Muscle of leg (tissue), 11 donors: ENCODE results near the gene EFNA1. TPM values are rescaled to one million over a fixed set of nuclear protein-coding genes. Genes with fewer than 3 reads are reported as not detected.

Experiments used
- DNase-seq: peaks from one replicate; pipeline ENCODE4 v3.0.0; 2013
- H3K27ac ChIP-seq: one replicate; pipeline ENCODE4 v1.5.1; 2013; ENCODE audit warnings: mild to moderate bottlenecking, low read length, control low read depth
- H3K27me3 ChIP-seq: one replicate; pipeline ENCODE4 v1.6.1; 2013; ENCODE audit warnings: low read length; ENCODE audit not compliant: control insufficient read depth, insufficient read depth
- H3K36me3 ChIP-seq: one replicate; pipeline ENCODE4 v1.6.1; 2013; ENCODE audit warnings: low read length; ENCODE audit not compliant: control insufficient read depth, insufficient read depth
- H3K4me1 ChIP-seq: one replicate; pipeline ENCODE4 v1.6.1; 2013; ENCODE audit warnings: low read length; ENCODE audit not compliant: control insufficient read depth, insufficient read depth
- H3K4me3 ChIP-seq: one replicate; pipeline ENCODE4 v1.5.1; 2013; ENCODE audit warnings: low read length, control low read depth
- H3K9me3 ChIP-seq: replicated peaks from 2 replicates; pipeline ENCODE4 v1.6.1; 2013; ENCODE audit warnings: low read depth, low read length; ENCODE audit not compliant: control insufficient read depth
- WGBS: methylation state at CpG from one replicate; pipeline ENCODE4 v1.1.5; 2013; ENCODE audit warnings: missing lambda C conversion rate; ENCODE audit not compliant: insufficient coverage; 5-methylcytosine and 5-hydroxymethylcytosine counted together
- polyA plus RNA-seq, 8 donors: library from polyadenylated mRNA; unstranded; fragments of 120-200 nt; gene quantifications; one replicate each; pipeline versions ENCODE4 v1.2.1 to v1.2.3, GENCODE V29; 2013; ENCODE audit warnings: inconsistent platforms in 1 of 8, low replicate concordance in 1 of 8; ENCODE audit not compliant: insufficient read length in 8 of 8, insufficient read depth in 1 of 8
- total RNA-seq: library from RNA; stranded (reverse); fragments of 120-200 nt; gene quantifications from one replicate; pipeline ENCODE4 v1.2.4, GENCODE V29; 2013

The EFNA1 gene
- total and polyA plus RNA-seq, 9 donors = 15.3 to 37.5 (median 24.3) TPM

DNA sequence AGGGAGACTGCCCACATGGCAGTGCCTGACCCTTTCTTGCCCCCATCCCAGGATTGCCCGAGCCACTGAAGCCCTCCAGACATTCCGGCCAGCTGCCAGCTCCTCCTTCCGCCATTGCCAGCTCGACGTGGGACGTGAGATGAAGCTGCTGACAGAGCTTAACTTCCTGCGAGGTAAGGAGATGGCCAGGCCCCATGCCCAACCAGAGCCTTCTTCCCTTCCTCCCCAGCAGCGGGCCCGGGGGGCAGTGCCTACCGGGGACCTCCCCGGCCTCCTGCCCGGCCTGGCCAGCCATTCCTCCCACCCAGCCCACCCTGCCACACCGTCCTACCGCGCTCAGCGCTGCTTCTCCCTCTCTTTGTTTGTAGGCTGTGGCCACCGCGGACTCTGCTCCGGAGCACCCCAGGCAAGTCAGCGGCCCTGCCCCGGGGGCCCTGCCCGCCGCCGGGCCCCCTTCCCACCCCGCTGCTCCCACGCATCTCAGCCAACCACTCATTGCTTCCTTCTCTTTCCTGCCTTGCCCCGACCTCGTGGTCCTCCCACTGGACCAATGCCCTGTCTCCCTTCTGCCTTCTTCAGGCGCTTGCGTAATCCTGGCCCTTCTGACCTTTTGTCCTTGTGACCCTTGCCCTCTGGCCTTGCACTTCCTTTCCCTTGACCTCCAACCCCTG, 50.9 kb downstream of the EFNA1 start:
- Histone ChIP-seq H3K27me3 (peaks cover 19% of the 10 kb centered on the region), H3K4me1 (peaks cover 15% of the 10 kb centered on the region), H3K36me3 (no peaks in the 10 kb centered on the region), H3K27ac (no peak overlapping the region), H3K4me3 (no peak overlapping the region), H3K9me3 (no peaks in the 10 kb centered on the region)
- DNase-seq = peak; percentile 11
- WGBS = 87% methylated on average over 27 of the region's 30 CpGs

DNA sequence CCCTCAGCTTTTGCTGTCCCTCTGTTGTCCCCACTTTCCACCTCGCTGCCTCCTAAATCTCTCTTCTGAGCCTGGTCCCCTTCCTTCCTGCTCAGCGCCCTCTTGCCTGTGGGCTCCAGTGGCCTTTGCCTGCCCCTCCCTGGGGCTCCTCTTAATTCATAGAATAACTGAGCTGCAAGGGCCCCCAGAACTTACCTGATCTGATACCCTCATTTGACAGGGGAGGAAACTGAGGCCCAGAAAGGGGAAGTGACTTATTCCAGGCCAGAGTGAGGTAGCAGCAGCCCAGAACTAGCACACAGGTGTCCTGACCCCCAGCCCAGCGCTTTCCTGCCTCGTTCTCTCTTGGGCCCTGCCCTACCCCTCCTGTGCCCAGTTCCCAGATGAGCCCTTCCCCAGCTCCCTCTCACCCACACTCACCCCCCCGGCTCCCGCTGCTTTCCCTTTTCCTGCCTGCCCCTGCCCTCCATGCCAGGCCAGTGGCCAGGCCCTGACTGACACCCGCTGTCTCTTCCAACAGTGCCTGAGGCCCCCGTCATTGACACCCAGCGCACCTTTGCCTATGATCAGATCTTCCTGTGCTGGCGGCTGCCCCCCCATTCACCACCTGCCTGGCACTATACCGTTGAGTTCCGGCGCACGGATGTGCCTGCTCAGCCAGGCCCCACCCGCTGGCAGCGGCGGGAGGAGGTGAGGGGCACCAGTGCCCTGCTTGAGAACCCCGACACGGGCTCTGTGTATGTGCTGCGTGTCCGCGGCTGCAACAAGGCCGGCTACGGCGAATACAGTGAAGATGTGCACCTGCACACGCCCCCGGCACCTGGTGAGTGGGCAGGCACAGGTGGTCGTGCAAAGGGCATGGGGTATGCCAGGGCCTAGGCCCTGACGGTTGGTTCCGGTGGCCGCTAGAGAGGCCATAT, 51.7 kb downstream of the EFNA1 start:
- H3K4me3 ChIP-seq = no peak overlapping the region
- no peak overlapping the region for H3K27ac ChIP-seq
- H3K36me3 ChIP-seq = no peaks in the 10 kb centered on the region
- H3K27me3 ChIP-seq = peaks cover 11% of the 10 kb centered on the region
- H3K4me1 ChIP-seq = peaks cover 15% of the 10 kb centered on the region
- H3K9me3 ChIP-seq = no peaks in the 10 kb centered on the region
- 93% methylated on average over 30 of the region's 31 CpGs for WGBS
- peak; percentile 8 for DNase-seq

DNA sequence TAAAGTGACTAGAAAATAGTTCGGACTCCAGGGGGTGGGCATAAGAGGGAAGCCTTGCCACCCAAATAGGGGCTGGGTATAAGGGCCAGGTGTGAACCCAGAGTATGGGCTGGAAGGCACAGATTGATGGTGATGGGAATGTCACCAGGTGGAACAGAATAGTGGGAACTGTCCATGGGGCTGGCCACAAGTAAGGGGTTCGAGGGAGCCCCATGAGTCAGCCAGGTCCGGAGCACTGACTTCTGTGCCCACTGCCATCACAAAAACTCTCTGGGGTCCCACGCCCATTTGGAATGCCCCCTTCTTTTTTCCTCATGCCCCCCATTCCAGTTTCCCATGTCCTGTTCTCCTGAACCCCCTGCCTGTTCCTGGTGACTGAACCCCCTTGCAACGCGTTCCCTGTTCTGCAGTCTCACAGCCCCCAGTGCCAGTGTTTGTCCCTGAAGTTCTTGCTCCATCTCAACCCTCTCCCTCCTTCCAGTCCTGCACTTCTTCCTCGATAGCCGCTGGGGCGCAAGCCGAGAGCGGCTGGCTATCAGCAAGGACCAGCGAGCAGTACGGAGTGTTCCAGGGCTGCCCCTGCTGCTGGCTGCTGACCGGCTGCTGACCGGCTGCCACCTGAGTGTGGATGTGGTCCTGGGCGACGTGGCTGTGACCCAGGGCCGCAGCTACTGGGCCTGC, 53.8 kb downstream of the EFNA1 start:
- DNase-seq = no peak
- Histone ChIP-seq H3K36me3 (no peaks in the 10 kb centered on the region), H3K27ac (no peak overlapping the region), H3K4me1 (peaks cover 32% of the 10 kb centered on the region), H3K4me3 (no peak overlapping the region), H3K27me3 (no peaks in the 10 kb centered on the region), H3K9me3 (no peaks in the 10 kb centered on the region)
- 92% methylated on average over 11 of the region's 18 CpGs for WGBS

DNA sequence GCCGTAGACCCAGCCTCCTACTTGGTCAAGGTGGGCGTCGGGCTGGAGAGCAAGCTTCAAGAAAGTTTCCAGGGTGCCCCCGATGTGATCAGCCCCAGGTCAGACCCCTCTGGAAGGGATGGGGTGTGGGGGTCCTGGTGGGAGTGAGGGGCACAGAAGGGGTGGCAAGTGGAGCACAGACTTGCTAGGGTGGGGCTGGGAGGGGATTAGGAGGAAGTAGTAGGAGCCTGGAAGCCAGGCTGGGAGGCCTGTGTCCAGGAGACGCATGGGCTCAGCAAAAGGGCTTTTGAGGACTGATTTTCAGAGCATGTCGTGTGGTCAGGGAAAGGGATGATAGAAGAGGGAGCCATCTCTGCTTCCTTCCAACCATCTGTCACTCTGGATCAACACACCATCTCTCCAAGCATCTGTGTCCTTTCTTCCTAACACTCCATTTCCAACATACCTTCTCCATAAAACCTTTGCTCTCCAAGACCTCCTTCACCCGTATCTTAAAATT, 54.4 kb downstream of the EFNA1 start:
- H3K4me1 ChIP-seq = peaks cover 28% of the 10 kb centered on the region
- H3K27me3 ChIP-seq = no peaks in the 10 kb centered on the region
- H3K9me3 ChIP-seq = no peaks in the 10 kb centered on the region
- WGBS = 89% methylated on average over 5 of the region's 7 CpGs
- H3K4me3 ChIP-seq = no peak overlapping the region
- H3K36me3 ChIP-seq = no peaks in the 10 kb centered on the region
- peak; percentile 4 for DNase-seq
- no peak overlapping the region for H3K27ac ChIP-seq

- DNase-seq = peak; percentile 13
- peak overlapping the region; percentile 93 for H3K27ac ChIP-seq
- no peaks in the 10 kb centered on the region for H3K36me3 ChIP-seq
- no peaks in the 10 kb centered on the region for H3K27me3 ChIP-seq
- no peaks in the 10 kb centered on the region for H3K9me3 ChIP-seq
- WGBS = 93% methylated on average over 20 of the region's 20 CpGs
- H3K4me3 ChIP-seq = no peak overlapping the region
- H3K4me1 ChIP-seq = peaks cover 28% of the 10 kb centered on the region
Observed at GRCh38 chr1:155183775-155184221, 56.1 kb downstream of the EFNA1 start.

DNA sequence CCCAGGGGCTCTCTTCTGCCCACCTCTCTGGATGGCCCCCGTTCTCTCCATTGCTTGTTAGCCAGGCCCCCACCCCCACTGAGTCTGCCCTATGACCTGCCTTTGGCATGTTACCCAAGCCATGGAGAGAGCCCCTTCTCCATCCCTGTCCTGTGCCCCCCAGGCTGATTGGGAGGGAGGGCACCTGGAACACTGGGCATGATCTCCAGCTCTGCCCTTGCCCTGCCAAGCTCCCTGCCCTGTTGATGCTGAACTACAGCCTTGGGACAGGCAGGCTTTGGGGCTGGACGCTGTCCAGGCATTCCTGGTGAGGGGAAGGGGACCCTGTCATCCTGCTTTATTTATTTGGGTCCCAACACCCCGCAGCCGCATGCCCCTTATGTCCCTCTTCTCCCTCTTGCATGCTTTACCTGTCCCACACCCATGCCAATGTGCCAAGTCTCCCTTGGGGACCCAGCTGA, 56.7 kb downstream of the EFNA1 start:
- peak overlapping the region; percentile 93 for H3K27ac ChIP-seq
- no peaks in the 10 kb centered on the region for H3K27me3 ChIP-seq
- 79% methylated on average over 2 of the region's 4 CpGs for WGBS

More for the DNA sequence above, 56.7 kb downstream of the EFNA1 start:
- DNase-seq = no peak
- no peak overlapping the region for H3K4me3 ChIP-seq
- no peaks in the 10 kb centered on the region for H3K36me3 ChIP-seq
- H3K9me3 ChIP-seq = no peaks in the 10 kb centered on the region
- peaks cover 28% of the 10 kb centered on the region for H3K4me1 ChIP-seq

Other genes with a start within 250 kb of the EFNA1 start
- 10.3 TPM for gene PMVK, start 191.2 kb upstream of the EFNA1 start, total RNA-seq
- gene PMVK, start 191.2 kb upstream of the EFNA1 start, polyA plus RNA-seq = 10 to 100 TPM; 31.0 to 38.7 (median 33.9) TPM
- 160 TPM for gene PBXIP1, start 171.8 kb upstream of the EFNA1 start, total RNA-seq
- gene PBXIP1, start 171.8 kb upstream of the EFNA1 start, polyA plus RNA-seq = 100 to 1,000 TPM; 109 to 161 (median 145) TPM
- gene PYGO2, start 166.1 kb upstream of the EFNA1 start, total RNA-seq = 17.1 TPM
- gene PYGO2, start 166.1 kb upstream of the EFNA1 start, polyA plus RNA-seq = 10 to 100 TPM; 27.1 to 32.1 (median 29.6) TPM
- gene SHC1, start 157.1 kb upstream of the EFNA1 start, total RNA-seq = 69.9 TPM
- 100 to 1,000 TPM in 2 of 8 donors, 10 to 100 TPM in 6; 59.3 to 118 (median 91.3) TPM for gene SHC1, start 157.1 kb upstream of the EFNA1 start, polyA plus RNA-seq
- gene CKS1B, start 153.2 kb upstream of the EFNA1 start, total RNA-seq = 63.8 TPM
- 10 to 100 TPM; 57.1 to 84.9 (median 70.4) TPM for gene CKS1B, start 153.2 kb upstream of the EFNA1 start, polyA plus RNA-seq
- 21.9 TPM for gene FLAD1, start 144.5 kb upstream of the EFNA1 start, total RNA-seq
- gene FLAD1, start 144.5 kb upstream of the EFNA1 start, polyA plus RNA-seq = 10 to 100 TPM; 16.7 to 21.6 (median 20.1) TPM
- gene LENEP, start 134.3 kb upstream of the EFNA1 start, total RNA-seq = 0.40 TPM
- gene LENEP, start 134.3 kb upstream of the EFNA1 start, polyA plus RNA-seq = under 1 TPM in 3 of 8 donors, not detected in 5; 0.24 to 0.39 (median 0.30) TPM
- 7.6 TPM for gene ZBTB7B, start 125.1 kb upstream of the EFNA1 start, total RNA-seq
- gene ZBTB7B, start 125.1 kb upstream of the EFNA1 start, polyA plus RNA-seq = 10 to 100 TPM in 2 of 8 donors, 1 to 10 TPM in 6; 6.6 to 11.3 (median 9.5) TPM
- gene DCST2, start 94.1 kb upstream of the EFNA1 start, total RNA-seq = 0.49 TPM
- 1 to 10 TPM in 3 of 8 donors, under 1 TPM in 5; 0.58 to 1.6 (median 0.84) TPM for gene DCST2, start 94.1 kb upstream of the EFNA1 start, polyA plus RNA-seq
- not detected for gene DCST1, start 94.1 kb upstream of the EFNA1 start, total RNA-seq
- gene DCST1, start 94.1 kb upstream of the EFNA1 start, polyA plus RNA-seq = under 1 TPM; 0.10 to 0.30 (median 0.16) TPM
- gene ADAM15, start 76.6 kb upstream of the EFNA1 start, total RNA-seq = 41.8 TPM
- gene ADAM15, start 76.6 kb upstream of the EFNA1 start, polyA plus RNA-seq = 10 to 100 TPM; 57.9 to 83.2 (median 70.8) TPM
- gene EFNA4, start 64.1 kb upstream of the EFNA1 start, total RNA-seq = 7.5 TPM
- gene EFNA4, start 64.1 kb upstream of the EFNA1 start, polyA plus RNA-seq = 1 to 10 TPM; 5.6 to 9.5 (median 6.8) TPM
- gene EFNA3, start 49.0 kb upstream of the EFNA1 start, total RNA-seq = 2.1 TPM
- gene EFNA3, start 49.0 kb upstream of the EFNA1 start, polyA plus RNA-seq = 1 to 10 TPM; 1.7 to 3.9 (median 2.3) TPM
- gene SLC50A1, start 8.0 kb downstream of the EFNA1 start, total RNA-seq = 18.6 TPM
- 10 to 100 TPM; 18.6 to 26.2 (median 21.4) TPM for gene SLC50A1, start 8.0 kb downstream of the EFNA1 start, polyA plus RNA-seq
- gene DPM3, start 12.7 kb downstream of the EFNA1 start, total RNA-seq = 21.1 TPM
- 10 to 100 TPM; 20.1 to 27.9 (median 23.6) TPM for gene DPM3, start 12.7 kb downstream of the EFNA1 start, polyA plus RNA-seq
- gene KRTCAP2, start 45.4 kb downstream of the EFNA1 start, total RNA-seq = 70.4 TPM
- 10 to 100 TPM; 74.7 to 89.5 (median 87.6) TPM for gene KRTCAP2, start 45.4 kb downstream of the EFNA1 start, polyA plus RNA-seq
- gene TRIM46, start 46.0 kb downstream of the EFNA1 start, total RNA-seq = 0.22 TPM
- gene TRIM46, start 46.0 kb downstream of the EFNA1 start, polyA plus RNA-seq = under 1 TPM; 0.29 to 0.81 (median 0.57) TPM
- gene THBS3, start 80.0 kb downstream of the EFNA1 start, total RNA-seq = 85.5 TPM
- 10 to 100 TPM; 62.8 to 83.2 (median 70.4) TPM for gene THBS3, start 80.0 kb downstream of the EFNA1 start, polyA plus RNA-seq
- gene MTX1, start 80.8 kb downstream of the EFNA1 start, total RNA-seq = 19.7 TPM
- gene MTX1, start 80.8 kb downstream of the EFNA1 start, polyA plus RNA-seq = 10 to 100 TPM; 19.6 to 24.5 (median 21.8) TPM
- gene ENTREP3, start 127.6 kb downstream of the EFNA1 start, total RNA-seq = 4.2 TPM
- gene ENTREP3, start 127.6 kb downstream of the EFNA1 start, polyA plus RNA-seq = 10 to 100 TPM; 12.3 to 21.7 (median 16.8) TPM
- gene SCAMP3, start 134.5 kb downstream of the EFNA1 start, total RNA-seq = 24.6 TPM
- gene SCAMP3, start 134.5 kb downstream of the EFNA1 start, polyA plus RNA-seq = 10 to 100 TPM; 36.3 to 51.4 (median 40.8) TPM
- 26.1 TPM for gene CLK2, start 145.6 kb downstream of the EFNA1 start, total RNA-seq
- 10 to 100 TPM; 39.3 to 50.9 (median 44.8) TPM for gene CLK2, start 145.6 kb downstream of the EFNA1 start, polyA plus RNA-seq
- 1.6 TPM for gene HCN3, start 149.6 kb downstream of the EFNA1 start, total RNA-seq
- 1 to 10 TPM; 3.4 to 6.7 (median 4.0) TPM for gene HCN3, start 149.6 kb downstream of the EFNA1 start, polyA plus RNA-seq
- 0.04 TPM for gene PKLR, start 173.6 kb downstream of the EFNA1 start, total RNA-seq
- 1 to 10 TPM in 1 of 8 donors, under 1 TPM in 6, not detected in 1; 0.08 to 2.1 (median 0.26) TPM for gene PKLR, start 173.6 kb downstream of the EFNA1 start, polyA plus RNA-seq
- gene FDPS, start 181.0 kb downstream of the EFNA1 start, total RNA-seq = 120 TPM
- gene FDPS, start 181.0 kb downstream of the EFNA1 start, polyA plus RNA-seq = 100 to 1,000 TPM; 102 to 125 (median 116) TPM
- gene RUSC1, start 193.0 kb downstream of the EFNA1 start, total RNA-seq = 12.1 TPM
- gene RUSC1, start 193.0 kb downstream of the EFNA1 start, polyA plus RNA-seq = 10 to 100 TPM; 23.0 to 33.4 (median 27.4) TPM